GM12872 (cell line): ENCODE measurements around the gene MASTL.

ENCODE experiments used
- TF ChIP-seq, protein P1 (sequence below): IDR thresholded peaks from 3 replicates; pipeline ENCODE4 v1.5.1; 2011; ENCODE audit warnings: low read depth, mild to moderate bottlenecking, low read length, moderate library complexity; ENCODE audit not compliant: insufficient read depth

Gene MASTL

DNA sequence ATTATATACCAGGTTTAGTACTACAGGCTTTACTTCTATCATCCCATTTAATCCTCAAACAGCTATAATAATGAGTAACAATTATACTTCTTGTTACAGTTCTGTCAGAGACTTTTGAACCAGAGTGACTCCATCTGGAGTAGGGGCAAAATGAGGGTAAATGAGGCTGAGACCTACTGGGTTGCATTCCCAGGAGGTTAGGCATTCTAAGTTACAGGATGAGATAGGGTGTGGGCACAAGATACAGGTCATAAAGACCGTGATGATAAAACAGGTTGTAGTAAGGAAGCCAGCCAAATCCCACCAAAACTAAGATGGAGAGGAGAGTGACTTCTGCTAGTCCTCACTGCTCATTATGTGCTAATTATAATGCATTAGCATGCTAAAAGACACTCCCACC is 4.9 kb upstream of the MASTL start:
- TF ChIP-seq, protein P1, sequence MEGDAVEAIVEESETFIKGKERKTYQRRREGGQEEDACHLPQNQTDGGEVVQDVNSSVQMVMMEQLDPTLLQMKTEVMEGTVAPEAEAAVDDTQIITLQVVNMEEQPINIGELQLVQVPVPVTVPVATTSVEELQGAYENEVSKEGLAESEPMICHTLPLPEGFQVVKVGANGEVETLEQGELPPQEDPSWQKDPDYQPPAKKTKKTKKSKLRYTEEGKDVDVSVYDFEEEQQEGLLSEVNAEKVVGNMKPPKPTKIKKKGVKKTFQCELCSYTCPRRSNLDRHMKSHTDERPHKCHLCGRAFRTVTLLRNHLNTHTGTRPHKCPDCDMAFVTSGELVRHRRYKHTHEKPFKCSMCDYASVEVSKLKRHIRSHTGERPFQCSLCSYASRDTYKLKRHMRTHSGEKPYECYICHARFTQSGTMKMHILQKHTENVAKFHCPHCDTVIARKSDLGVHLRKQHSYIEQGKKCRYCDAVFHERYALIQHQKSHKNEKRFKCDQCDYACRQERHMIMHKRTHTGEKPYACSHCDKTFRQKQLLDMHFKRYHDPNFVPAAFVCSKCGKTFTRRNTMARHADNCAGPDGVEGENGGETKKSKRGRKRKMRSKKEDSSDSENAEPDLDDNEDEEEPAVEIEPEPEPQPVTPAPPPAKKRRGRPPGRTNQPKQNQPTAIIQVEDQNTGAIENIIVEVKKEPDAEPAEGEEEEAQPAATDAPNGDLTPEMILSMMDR, result no peak

DNA sequence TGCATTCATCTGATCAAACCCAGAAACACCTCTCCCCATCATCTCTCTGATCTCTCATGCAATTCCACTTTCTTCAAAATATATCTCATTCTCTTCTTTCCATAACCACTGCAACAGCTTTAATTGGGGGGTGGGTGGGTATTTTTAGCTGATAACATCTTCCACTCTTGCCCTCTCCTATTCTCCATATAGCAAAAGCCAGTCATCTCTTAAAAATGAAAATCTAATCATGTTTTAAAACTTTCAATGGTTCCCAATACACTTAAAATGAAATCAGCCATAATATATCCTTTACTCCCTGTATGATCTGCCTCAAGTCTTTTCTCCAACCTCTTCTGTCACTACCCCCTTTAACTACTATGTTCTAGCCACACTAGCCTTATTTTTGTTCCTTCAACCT is 2.5 kb upstream of the MASTL start:
- TF ChIP-seq, protein P1, result no peak

DNA sequence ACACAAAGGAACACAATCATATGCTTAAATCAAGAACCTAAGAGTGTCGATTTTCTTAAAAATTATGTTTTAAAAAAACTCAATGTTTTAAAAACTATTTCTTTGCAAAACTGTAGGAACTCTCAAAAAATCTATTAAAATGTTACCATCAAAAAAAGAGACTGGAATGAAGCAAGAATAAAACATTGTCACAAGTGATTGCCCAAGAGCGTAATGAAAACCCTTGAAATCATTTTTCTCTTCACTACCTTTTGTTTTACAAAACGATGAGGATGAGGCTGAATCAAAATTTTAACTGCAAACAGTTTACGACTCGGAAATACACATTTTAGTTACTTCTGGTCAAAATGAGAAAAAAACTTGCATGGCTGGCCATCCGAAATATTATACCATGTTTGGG is 1.8 kb upstream of the MASTL start:
- TF ChIP-seq, protein P1, result no peak

DNA sequence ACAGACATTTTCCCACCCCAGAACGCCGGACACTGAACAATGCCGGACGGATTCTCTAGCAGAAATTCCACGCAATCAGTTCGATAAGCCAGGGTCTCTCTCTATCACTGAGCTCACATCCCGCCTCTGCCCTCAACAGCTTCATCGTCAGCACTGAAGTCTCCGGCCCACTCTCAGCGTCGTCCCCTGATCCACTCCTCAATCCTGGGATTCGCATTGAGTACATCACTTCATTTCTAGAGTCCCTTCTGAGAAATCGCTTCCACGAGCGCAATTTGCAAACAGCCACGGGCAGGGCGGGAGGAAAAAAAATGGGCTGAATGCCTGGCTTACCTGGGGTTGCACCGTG is 1.3 kb upstream of the MASTL start:
- TF ChIP-seq, protein P1, result no peak

DNA sequence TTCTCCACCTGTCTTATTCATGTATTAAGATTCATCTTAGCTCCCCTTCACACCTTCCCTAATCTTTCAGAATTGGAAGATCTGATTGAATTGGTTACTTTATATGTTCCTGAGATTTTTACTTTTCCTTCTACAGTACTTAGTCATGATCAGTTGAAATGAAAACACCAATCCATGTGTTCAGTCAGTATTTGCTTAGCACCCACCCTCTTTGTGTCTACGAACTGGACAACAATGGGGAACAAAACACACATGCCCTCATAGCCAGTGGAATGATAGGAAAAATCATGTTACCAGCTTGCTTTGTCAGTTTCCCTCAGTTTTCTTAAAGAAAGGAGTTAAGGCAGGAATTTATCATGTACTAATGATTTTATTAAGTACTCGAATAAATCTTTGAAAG is 2.0 kb downstream of the MASTL start:
- TF ChIP-seq, protein P1, result no peak

DNA sequence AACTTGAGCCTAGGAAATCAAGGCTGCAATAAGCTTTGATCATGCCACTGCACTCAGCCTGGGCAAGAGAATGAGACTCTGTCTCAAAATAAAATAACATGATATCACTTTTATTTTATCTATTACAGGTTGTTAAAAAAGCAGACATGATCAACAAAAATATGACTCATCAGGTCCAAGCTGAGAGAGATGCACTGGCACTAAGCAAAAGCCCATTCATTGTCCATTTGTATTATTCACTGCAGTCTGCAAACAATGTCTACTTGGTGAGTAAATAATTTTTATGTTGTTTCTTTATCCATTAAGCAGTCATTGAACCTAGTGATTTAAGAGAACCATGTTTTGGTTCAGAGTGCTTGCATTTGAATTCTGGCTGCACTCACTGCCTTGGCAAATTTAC is 3.3 kb downstream of the MASTL start:
- TF ChIP-seq, protein P1, result no peak

DNA sequence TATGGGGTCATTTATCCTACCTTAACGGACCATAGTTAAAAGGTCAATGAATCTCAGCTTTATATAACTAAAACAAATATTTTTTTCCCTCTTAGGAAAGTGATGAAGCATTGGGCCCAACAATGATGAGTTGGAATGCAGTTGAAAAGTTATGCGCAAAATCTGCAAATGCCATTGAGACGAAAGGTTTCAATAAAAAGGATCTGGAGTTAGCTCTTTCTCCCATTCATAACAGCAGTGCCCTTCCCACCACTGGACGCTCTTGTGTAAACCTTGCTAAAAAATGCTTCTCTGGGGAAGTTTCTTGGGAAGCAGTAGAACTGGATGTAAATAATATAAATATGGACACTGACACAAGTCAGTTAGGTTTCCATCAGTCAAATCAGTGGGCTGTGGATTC is 14.7 kb downstream of the MASTL start:
- TF ChIP-seq, protein P1, result no peak

DNA sequence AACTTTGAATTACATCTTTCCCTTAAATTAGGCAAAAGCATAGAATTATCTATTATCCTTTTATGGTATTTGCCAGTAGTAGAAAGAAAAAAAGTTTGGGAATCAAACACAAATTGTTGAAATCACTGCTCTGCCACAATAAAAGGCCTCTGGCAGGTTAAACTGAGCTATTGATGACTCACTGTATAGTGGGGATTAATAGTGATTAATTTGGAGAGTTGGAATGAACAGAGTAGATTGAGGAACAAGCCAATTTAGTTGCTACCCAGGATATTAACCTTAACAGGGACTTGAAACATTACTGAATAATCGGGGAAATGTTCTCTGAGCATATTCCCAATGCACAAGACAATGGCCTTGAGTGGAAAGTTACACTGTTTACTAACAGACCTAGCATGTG is 33.1 kb downstream of the MASTL start:
- TF ChIP-seq, protein P1, result no peak
